Measurements from ENCODE around the gene ANGPTL1.

DNA sequence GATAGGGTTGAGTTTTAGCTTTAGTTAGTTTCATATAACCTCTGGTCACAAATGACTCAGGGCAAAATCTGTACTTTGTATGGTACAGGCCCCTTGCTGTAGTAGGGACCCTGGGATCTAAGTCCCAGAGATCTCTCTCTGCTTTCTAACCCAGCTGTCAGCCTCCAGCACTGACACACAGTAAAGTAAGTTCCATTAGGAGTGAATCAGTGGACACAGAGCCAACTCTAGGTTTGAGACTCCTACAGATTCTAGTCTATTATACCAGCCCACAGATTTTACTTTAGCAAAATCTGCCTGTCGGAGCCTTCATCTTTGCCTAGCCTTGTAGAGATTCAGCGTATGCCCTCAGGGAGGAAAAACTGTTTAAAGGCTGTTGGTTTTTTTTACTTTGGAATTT, 52.5 kb downstream of the ANGPTL1 start:
- TF ChIP-seq RAD21 (conservative IDR thresholded peaks at IDR 0.05 in 1 of 2, IDR thresholded peaks at IDR 0.05 in 1 of 2) (no peak), RNF2 (IDR thresholded peaks at IDR 0.05; ENCODE audit: borderline replicate concordance, low read depth) (no peak), POLR2A (IDR thresholded peaks at IDR 0.05; ENCODE audit: low read length) (no peak)
- TF ChIP-seq, protein P1, sequence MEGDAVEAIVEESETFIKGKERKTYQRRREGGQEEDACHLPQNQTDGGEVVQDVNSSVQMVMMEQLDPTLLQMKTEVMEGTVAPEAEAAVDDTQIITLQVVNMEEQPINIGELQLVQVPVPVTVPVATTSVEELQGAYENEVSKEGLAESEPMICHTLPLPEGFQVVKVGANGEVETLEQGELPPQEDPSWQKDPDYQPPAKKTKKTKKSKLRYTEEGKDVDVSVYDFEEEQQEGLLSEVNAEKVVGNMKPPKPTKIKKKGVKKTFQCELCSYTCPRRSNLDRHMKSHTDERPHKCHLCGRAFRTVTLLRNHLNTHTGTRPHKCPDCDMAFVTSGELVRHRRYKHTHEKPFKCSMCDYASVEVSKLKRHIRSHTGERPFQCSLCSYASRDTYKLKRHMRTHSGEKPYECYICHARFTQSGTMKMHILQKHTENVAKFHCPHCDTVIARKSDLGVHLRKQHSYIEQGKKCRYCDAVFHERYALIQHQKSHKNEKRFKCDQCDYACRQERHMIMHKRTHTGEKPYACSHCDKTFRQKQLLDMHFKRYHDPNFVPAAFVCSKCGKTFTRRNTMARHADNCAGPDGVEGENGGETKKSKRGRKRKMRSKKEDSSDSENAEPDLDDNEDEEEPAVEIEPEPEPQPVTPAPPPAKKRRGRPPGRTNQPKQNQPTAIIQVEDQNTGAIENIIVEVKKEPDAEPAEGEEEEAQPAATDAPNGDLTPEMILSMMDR (IDR thresholded peaks at IDR 0.05), result no peak
